ENCODE results near the gene C1QTNF2.
"Not testable (repeated sequence)": the region's sequence is repeated elsewhere in the genome, so short reads cannot be mapped to it uniquely, and the experiment has no call there.

The C1QTNF2 gene

DNA sequence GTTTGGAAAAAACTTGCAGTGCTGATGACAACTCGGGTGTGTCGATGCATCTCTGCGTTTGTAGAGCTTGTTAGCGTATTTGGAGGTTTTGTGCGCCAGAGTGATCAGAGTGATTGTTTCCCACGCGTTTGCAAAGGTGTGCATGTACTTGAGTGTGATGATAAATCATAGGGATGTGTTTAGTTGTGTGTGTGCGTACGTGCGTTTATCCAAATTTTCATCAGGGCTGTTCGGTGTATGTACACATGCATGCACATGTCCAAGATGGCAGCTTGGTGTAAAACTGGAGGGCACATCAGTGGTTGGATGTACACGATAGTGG is 248 bp upstream of the C1QTNF2 start:
- DNase-seq = no peak

DNA sequence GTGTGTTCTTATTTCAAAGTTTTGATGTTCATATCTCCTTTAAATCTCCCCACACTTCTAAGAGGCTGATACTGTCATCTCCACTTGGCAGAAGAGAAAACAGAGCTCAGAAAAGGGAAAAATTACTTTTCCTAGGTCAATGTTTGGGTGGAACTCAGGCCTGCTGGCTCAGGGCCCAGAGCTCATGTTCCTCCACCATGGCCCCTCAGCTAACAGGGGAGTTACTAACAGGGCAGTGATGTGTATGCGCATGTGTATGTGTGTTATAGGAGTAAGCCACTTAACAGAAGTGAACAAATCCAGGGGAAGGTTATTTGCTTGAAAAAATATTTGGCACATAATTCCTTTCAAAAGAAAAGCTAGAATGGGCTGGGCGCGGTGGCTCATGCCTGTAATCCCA is 2.5 kb downstream of the C1QTNF2 start:
- DNase-seq = no peak

- DNase-seq = no peak
These were observed 3.2 kb downstream of the C1QTNF2 start for GRCh38 chr5:160367261-160367660.

- no peak for DNase-seq
These were observed 4.2 kb downstream of the C1QTNF2 start for GRCh38 chr5:160366230-160366629.

- DNase-seq = no peak
These were observed 6.6 kb downstream of the C1QTNF2 start for GRCh38 chr5:160363660-160364395.

GRCh38 chr5:160363211-160363610 is 7.2 kb downstream of the C1QTNF2 start:
- DNase-seq = peak; percentile 4

DNA sequence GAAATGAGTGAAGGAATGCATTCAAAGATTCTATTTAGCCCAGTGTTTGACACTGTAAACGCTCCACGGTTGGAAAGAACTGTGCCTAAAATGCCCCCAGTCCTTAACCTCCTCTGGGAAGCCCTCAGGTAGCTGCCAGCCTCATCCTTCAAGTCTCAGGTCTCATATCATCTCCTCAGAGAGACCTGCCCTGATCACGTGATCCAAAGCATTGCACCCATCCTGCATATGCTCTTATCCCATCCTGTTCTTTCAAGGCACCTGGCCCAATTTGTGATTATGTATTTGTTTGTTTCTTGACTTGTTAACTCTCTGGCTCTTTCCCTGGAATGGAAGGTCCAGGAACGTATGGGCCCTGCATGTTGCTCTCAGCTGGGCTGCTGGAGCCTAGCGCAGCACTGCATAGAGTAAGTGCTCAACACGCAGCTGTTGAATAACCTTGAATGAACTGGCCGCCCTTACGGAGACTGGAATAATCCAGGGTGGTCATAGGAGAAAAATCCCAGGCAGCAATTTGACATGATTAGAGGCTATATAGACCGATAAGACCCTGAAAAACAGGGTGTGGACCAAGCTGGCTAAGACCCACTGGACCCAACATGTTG is 8.7 kb downstream of the C1QTNF2 start:
- DNase-seq = no peak

- DNase-seq = no peak
These were observed 10.1 kb downstream of the C1QTNF2 start for GRCh38 chr5:160360310-160360709.

GRCh38 chr5:160359816-160360215 is 10.6 kb downstream of the C1QTNF2 start:
- DNase-seq = no peak

GRCh38 chr5:160359242-160359641 is 11.2 kb downstream of the C1QTNF2 start:
- no peak for DNase-seq

DNA sequence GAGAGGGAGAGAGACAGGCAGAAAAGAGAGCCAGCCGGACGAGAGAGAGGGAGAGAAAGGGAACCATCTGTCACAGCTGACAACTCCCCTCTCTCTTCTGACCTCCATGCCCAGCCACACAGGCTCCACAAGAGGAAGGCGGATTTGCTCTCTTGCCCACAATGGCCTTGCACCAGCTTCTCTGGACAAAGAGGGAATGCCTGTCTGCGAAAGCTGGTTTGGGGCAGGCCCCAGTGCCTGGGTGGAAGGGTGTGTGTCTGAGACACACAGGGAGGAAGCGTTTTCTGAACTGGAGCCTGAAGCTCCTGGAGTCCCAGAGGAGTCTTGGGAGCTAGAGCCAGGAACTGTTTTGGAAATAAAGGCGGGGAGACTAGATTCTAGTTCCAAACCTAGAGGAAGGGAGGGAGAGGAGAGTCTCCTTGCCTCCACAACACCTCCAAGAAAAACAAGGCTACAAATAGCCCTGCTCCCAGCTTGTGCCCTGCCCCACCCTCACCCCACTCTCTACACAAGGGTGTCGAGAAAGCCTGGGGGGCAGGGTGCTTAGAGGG is 12.5 kb downstream of the C1QTNF2 start:
- DNase-seq = no peak

DNA sequence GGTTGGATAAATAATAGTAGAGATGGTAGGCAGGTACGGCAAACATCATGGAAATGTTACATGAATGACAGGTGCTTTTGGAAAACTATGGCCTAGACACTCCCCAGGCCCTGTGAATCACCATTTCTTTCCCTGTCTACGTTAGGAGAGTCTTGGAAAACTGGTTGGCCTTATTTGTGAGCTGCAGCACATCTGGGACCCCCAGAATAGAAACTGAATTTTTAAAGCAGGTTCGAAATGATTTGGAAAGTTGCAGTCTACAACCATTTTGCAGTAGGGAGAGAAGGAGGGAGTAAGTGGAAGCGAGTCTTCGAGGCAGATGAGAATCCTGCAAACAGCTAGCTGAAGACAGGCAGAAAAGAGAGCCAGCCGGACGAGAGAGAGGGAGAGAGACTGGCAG is 13.0 kb downstream of the C1QTNF2 start:
- no peak for DNase-seq

DNA sequence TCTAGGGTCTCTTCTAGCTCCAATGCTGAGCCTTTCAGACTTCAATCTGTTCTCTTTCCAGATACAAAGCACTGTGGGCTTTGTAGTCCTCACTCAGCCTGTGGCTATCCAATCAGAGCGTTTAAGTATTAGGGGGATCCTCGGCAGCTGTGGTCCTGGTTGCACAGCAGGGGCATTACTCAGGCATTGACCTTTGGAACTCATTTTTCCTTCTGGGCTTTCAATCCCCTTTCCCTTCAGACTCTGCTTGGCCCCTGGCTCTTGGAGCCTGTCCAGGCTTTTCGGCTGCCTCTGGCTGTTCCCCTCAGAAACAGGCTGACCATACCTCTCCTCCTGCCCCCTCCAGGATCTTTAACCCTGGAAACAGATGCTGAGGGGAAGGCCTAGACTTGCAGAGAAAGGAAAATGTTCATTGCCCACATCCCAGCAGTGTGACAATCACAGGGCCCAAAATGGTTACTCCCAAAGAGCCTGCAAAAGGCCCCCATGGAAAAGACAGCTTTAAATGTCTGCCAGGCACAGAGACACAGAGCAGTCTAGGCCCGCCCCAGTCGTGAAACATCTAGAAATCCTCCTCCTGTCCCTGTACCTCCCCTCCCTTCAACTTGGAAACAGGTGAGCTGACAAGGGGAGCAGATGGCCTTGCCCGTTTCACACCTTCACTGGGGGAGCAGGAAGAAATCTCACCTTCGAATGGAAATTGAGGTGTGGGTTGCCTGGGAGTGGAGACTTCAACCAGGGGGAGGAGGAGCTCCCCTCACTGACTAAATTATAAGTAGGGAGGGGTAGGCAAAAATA is 13.7 kb downstream of the C1QTNF2 start:
- no peak for DNase-seq

DNA sequence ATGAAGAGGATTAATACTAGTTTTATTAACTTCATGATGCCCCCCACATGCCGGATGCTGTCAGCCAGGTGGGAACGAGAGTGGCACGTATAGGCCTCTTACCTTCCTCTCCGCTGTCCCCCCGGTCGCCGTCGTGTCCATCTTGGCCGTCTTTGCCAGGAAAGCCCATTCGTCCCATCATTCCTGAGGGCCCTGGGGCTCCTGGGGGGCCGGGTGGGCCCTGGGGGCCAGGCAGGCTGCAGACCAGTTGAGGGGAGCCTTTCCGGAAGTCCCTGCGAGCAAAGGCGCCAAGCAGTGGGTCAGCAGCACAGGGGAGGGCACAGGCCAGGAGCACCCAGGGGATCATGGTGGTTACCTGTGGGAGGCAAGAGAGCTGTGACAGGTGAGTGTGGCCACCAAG is 15.8 kb downstream of the C1QTNF2 start:
- DNase-seq = no peak

DNA sequence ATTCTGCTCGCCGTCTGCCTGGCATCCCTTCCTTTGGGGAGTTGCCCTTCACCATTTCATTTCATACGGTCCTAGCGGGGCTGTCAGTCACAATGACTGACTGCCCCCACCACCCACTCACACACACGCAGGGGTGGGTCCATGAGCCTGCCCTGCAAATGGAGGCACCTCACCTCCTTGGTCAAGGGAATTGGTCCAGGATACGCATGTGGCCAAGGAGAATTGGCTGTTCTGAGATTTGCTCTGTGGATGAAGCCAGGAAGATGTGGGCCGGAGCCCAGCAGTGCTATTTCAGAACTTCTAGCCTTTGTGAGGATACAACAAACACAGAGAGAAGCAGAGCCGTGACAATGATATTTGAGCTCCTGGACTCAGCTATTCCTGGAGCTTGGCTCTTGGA is 17.0 kb downstream of the C1QTNF2 start:
- no peak for DNase-seq

DNA sequence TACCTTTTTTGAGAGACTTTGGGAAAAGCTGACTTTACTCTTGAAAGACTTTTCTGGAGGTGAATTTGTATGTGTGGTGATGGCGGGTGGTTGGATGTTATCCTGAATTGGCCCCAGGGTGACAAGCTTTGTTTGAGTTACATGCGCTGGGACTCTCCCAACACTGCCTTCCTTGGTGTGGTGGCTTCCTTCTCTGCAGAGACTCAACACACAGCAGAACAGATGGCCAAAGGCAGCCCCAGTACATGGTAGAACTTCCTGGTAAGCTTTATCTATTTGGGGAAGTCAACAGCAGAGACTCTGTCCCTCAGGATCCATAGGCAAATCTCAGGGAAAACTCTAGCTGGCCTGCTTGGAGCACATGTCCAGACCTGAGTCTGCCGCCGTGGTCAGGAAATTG is 18.1 kb downstream of the C1QTNF2 start:
- DNase-seq = no peak

GRCh38 chr5:160349935-160350303 is 20.5 kb downstream of the C1QTNF2 start:
- DNase-seq = no peak

GRCh38 chr5:160349249-160349934 is 21.0 kb downstream of the C1QTNF2 start:
- no peak for DNase-seq

- no peak for DNase-seq
These were observed 22.3 kb downstream of the C1QTNF2 start for GRCh38 chr5:160348080-160348479.

DNA sequence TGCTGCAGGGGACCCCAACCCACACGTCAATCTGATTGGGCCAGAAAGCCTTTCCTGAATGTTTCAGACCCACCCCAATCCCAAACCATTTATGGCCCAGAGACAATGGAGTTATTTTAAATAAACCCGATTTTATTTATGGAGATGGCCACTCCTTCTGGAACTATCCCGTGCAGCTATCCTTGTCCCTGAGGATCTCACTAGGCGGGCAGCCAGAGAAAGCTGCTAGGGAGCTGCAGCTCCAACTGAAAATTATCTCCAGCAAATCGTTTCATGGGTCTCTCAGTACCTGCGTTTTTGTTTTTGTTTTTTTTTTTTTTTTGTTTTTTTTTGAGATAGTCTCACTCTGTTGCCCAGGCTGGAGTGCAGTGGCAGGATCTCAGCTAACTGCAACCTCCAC is 23.0 kb downstream of the C1QTNF2 start:
- no peak for DNase-seq

- no peak for DNase-seq
These were observed 27.9 kb downstream of the C1QTNF2 start for GRCh38 chr5:160342413-160342941.

- DNase-seq = no peak
These were observed 29.0 kb downstream of the C1QTNF2 start for GRCh38 chr5:160341309-160341870.

- DNase-seq = not testable (repeated sequence)
These were observed 29.9 kb downstream of the C1QTNF2 start for GRCh38 chr5:160340513-160340912.
